Activated naive CD4-positive, alpha-beta T cell treated with anti-CD3 and anti-CD28 coated beads, Interleukin-2, amount 50 U/mL, for 16 hours (primary cell): ENCODE data around the gene UBE3C.
"Not testable (repeated sequence)": the region's sequence is repeated elsewhere in the genome, so short reads cannot be mapped to it uniquely, and the experiment has no call there.

Source experiments
- DNase-seq: peaks from one replicate; pipeline ENCODE4 v3.0.0-alpha.2; 2020

The UBE3C gene

GRCh38 chr7:157241631-157242030 lies 102.9 kb downstream of the UBE3C start:
- DNase-seq = no peak

- DNase-seq = no peak
Measured at GRCh38 chr7:157244516-157245294, 106.0 kb downstream of the UBE3C start.

GRCh38 chr7:157246052-157246451 lies 107.3 kb downstream of the UBE3C start:
- DNase-seq = no peak

GRCh38 chr7:157248659-157249058 lies 109.9 kb downstream of the UBE3C start:
- no peak for DNase-seq

- DNase-seq = peak; percentile 42
Measured at GRCh38 chr7:157250605-157251228, 112.0 kb downstream of the UBE3C start.

GRCh38 chr7:157251817-157252216 lies 113.1 kb downstream of the UBE3C start:
- not testable (repeated sequence) for DNase-seq

- DNase-seq = no peak
Measured at GRCh38 chr7:157253850-157254249, 115.1 kb downstream of the UBE3C start.

- not testable (repeated sequence) for DNase-seq
Measured at GRCh38 chr7:157254781-157255180, 116.1 kb downstream of the UBE3C start.

GRCh38 chr7:157255201-157255606 lies 116.5 kb downstream of the UBE3C start:
- no peak for DNase-seq

GRCh38 chr7:157263156-157263555 lies 124.4 kb downstream of the UBE3C start:
- no peak for DNase-seq

- no peak for DNase-seq
Measured at GRCh38 chr7:157265051-157265450, 126.3 kb downstream of the UBE3C start.

- no peak for DNase-seq
Measured at GRCh38 chr7:157266272-157266671, 127.5 kb downstream of the UBE3C start.

- no peak for DNase-seq
Measured at GRCh38 chr7:157267516-157267915, 128.8 kb downstream of the UBE3C start.

GRCh38 chr7:157267956-157268355 lies 129.2 kb downstream of the UBE3C start:
- no peak for DNase-seq

- no peak for DNase-seq
Measured at GRCh38 chr7:157268540-157268939, 129.8 kb downstream of the UBE3C start.

GRCh38 chr7:157269341-157270059 lies 130.8 kb downstream of the UBE3C start:
- DNase-seq = no peak

GRCh38 chr7:157270060-157270444 lies 131.3 kb downstream of the UBE3C start:
- no peak for DNase-seq

- DNase-seq = no peak
Measured at GRCh38 chr7:157271315-157271990, 132.7 kb downstream of the UBE3C start.

GRCh38 chr7:157271991-157272324 lies 133.2 kb downstream of the UBE3C start:
- DNase-seq = no peak

- DNase-seq = no peak
Measured at GRCh38 chr7:157272351-157273207, 133.9 kb downstream of the UBE3C start.

GRCh38 chr7:157273208-157274093 lies 134.7 kb downstream of the UBE3C start:
- peak; percentile 66 for DNase-seq
